GM12873 (cell line): ENCODE results near the gene SUGP1.

Experiments used
- CTCF ChIP-seq: IDR thresholded peaks from 2 replicates; pipeline ENCODE4 v1.5.1; 2012; ENCODE audit warnings: low read depth, mild to moderate bottlenecking, moderate library complexity, low read length, control low read depth; ENCODE audit not compliant: insufficient read depth; ENCODE audit errors: missing control alignments

The SUGP1 gene

DNA sequence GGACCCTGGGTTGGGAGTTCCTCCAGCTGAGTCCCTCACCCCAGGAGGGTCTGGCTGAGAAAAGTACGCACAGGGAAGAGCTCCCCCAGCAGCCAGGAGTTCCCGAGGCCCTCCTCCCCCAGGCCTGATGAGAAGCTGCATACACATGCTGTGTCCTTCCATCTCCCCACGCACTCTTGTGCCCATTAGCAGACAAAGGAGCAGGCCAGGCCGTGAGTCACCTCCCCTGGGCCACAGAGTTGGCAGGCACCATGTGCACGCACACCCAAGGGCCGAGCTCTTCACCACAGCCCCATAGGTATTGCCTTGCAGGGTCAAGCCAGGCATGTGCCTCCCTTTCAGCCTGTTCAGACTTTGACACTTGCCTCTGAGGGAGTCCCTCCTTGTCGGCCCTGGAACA, 17.8 kb upstream of the SUGP1 start:
- no peak for TF ChIP-seq CTCF

DNA sequence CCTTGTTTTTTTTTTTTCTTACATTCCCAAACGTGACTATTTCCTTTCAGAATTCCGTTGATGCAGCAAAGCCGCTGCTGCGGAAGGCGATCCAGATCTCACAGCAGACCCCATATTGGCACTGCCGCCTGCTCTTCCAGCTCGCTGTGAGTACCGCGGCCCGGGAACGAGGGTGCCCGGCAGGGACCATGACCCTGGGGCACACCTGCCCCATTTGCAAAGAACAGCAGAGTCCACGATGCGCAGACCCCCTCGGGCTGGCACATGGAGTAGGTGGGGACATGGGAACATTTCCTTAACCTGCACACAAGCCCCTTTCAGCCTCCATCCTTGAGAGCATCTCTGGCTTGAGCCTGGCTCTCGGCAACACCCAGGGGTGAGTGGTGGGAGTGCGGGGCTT, 16.8 kb upstream of the SUGP1 start:
- TF ChIP-seq CTCF: no peak

GRCh38 chr19:19336597-19336996, 16.3 kb upstream of the SUGP1 start:
- no peak for TF ChIP-seq CTCF

DNA sequence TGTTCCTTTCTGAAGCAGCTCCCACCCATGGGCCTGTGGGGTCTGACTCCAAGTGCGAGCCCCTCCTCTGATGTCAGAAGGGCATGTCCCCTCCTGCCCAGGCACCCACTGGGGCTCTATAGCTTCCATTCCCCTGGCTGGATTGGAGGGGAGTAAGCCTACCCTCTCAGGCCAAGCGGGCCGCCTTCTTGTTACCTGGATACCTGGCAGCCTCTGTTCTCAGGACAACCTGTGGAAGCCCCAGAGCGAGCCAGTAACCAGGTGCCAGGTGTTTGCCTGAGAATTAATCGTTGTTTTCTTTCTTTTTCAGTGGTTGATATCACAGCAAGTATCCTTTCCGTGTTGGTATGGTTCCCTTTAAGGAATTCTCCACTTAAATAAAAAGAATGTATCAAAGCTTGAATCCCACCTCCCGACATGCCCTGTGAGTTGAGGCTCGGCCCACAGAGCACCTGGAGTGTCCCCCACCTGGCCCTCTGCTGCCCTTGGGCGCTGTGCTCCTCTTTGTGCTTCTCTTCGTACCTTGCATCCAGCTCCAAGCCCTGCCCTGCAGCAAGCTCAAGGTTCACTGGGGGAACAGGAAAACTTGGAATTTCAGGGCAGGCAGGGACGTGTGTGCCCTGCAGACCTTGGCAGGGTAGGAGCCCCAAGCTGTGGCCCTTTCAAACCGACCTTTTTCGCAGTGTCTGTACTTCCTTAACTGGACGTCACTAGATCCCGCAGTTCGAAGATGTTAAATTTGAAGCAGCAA, 15.3 kb upstream of the SUGP1 start:
- TF ChIP-seq CTCF: no peak

- TF ChIP-seq CTCF: no peak
Observed at GRCh38 chr19:19334989-19335344, 14.7 kb upstream of the SUGP1 start.

DNA sequence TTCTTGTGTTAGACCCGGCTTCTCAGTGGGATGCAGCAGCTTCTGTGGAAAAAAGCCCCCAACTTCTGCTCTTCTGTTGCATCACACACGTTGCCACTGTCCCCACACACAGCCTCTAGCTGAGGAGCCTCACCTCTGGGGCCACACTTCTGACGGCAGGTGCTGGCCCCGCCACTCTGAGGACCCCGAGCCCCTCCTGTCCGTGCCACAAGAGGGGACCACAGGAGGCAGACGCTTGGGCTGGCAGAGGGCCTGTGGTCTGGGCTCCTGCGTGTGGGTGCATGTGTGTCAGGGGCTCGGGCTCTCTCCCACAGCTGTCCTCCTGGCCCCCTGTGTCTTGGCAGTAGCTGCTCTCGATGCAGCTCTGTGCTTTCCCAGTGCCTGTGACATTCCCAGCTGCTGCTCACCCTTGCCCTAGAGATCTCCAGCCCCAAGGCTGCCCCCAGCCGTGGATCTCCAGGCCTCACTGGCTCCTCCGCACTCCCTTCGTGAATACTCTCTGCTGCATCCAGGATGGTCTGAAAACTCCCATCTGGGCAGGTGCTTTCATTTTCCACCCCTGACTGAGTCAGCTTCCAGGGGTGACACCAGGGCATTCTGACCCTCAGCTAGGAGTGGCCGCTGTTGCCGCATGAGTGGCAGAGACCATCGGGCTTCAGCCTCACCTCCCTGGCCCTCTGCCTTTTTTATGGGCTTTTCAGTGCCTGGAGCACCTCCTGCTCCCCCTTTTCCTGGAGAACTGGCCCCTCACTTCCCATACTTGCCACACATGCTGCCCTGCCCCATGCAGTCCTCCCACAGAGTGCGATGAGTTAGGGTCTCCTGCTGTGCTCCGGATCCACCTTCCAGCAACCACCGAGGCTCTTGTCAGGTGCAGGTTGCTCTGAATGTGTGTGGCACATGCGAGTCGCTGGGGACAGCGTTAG, 14.0 kb upstream of the SUGP1 start:
- TF ChIP-seq CTCF: no peak

GRCh38 chr19:19329126-19329525, 8.8 kb upstream of the SUGP1 start:
- no peak for TF ChIP-seq CTCF
